ENCODE results near the gene CRB1. TPM values are rescaled to one million over a fixed set of nuclear protein-coding genes. Genes with fewer than 3 reads are reported as not detected.

Gene CRB1
- total RNA-seq = 0.51 to 0.90 TPM (median 0.82 TPM) in 3 replicates

DNA sequence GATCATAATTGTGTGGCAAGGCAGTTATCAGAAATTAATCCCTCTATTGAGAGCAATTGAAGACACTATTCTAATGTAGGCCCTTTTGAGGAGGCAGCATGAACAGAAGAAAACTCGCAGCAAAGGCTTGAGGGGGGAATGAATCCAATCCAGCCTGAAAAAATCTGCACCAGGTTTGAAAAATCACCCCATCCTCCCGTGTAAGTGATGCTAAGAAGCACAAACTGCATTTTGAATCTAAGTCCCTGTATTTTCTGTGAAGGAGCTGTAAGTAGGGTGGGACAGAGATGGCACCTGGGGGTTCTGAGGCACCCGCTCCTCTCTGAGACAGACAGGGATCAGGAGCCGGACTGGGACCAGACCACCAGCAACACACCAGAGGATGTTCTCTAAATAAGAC, at the start of gene CRB1:
Gene CRB1, plus strand, starts transcription at position 241 of the 400 bp plus-strand sequence. CDS start 161 bp downstream, outside the sequence.
- Mint-ChIP-seq H3K27me3 (ENCODE audit: low read depth) (peaks cover 12% of the 10 kb centered on the region), H3K36me3 (no peaks in the 10 kb centered on the region), H3K9me3 (peaks cover 9% of the 10 kb centered on the region), H3K4me3 (no peak within 1 kb of the TSS), H3K4me1 (no peaks in the 10 kb centered on the region), H3K27ac (no peak within 1 kb of the TSS)
- no peak for DNase-seq (ENCODE audit: low spot score in 2 of 2, unreplicated experiment in 2 of 2)
- TF ChIP-seq, protein P1, sequence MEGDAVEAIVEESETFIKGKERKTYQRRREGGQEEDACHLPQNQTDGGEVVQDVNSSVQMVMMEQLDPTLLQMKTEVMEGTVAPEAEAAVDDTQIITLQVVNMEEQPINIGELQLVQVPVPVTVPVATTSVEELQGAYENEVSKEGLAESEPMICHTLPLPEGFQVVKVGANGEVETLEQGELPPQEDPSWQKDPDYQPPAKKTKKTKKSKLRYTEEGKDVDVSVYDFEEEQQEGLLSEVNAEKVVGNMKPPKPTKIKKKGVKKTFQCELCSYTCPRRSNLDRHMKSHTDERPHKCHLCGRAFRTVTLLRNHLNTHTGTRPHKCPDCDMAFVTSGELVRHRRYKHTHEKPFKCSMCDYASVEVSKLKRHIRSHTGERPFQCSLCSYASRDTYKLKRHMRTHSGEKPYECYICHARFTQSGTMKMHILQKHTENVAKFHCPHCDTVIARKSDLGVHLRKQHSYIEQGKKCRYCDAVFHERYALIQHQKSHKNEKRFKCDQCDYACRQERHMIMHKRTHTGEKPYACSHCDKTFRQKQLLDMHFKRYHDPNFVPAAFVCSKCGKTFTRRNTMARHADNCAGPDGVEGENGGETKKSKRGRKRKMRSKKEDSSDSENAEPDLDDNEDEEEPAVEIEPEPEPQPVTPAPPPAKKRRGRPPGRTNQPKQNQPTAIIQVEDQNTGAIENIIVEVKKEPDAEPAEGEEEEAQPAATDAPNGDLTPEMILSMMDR (IDR thresholded peaks at IDR 0.05; ENCODE audit: unreplicated experiment) = no peak

DNA sequence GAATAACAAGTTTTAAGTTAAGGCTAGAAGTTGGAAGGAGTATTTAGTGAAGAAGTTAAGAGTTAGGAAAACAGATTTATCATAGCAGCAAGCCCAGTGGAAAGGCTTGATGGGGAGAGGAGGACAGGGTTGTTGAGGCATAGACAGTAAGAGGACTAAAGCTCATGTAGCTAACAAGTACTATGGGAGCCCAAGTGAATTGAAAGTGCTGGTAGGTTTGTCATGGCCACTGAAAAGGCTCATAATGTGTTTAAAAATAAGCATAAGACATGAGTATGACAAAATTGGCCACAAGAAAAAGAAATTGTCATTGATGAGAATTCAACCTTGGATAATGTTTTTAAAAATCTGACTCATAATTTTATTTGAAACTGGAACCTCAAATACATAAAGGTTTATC, 49.2 kb upstream of the CRB1 start:
- no peak overlapping the region for H3K27ac Mint-ChIP-seq
- no peaks in the 10 kb centered on the region for H3K27me3 Mint-ChIP-seq (ENCODE audit: low read depth)
- peaks cover 5% of the 10 kb centered on the region for H3K4me1 Mint-ChIP-seq
- H3K36me3 Mint-ChIP-seq = peaks cover 3% of the 10 kb centered on the region
- H3K9me3 Mint-ChIP-seq = peaks cover 14% of the 10 kb centered on the region
- no peak overlapping the region for H3K4me3 Mint-ChIP-seq
- no peak for DNase-seq (ENCODE audit: low spot score in 2 of 2, unreplicated experiment in 2 of 2)
- TF ChIP-seq, protein P1 (IDR thresholded peaks at IDR 0.05; ENCODE audit: unreplicated experiment) = no peak

DNA sequence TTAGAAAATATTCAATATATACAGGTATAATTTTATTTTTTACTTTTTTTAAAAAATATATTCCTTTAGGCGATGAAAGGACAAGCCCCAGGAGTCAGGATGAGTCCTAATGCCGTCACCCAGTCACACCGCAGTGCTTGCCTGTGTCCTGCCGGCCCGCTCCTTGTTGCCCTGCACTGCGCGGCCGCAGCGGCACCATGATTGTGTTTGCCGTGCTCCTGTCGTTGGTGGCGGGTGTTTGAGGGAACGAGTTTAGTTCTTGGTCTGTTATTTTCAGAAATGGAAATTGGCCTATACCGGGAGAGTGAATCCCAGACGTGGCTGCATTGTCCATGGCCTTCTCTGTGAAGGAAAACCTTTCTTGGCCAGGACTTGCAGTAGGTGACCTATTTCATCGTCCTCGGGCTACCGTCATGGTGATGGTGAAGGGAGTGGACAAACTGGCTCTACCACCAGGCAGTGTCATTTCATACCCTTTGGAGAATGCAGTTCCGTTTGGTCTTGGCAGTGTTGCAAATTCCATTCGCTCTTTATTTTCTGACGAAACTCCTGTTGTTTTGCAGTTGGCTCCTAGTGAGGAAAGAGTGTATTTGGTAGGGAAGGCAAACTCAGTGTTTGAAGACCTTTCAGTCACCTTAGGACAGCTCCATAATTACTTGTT, 45.9 kb upstream of the CRB1 start:
- H3K27ac Mint-ChIP-seq = no peak overlapping the region
- no peak overlapping the region for H3K4me3 Mint-ChIP-seq
- no peaks in the 10 kb centered on the region for H3K36me3 Mint-ChIP-seq
- H3K9me3 Mint-ChIP-seq = peaks cover 5% of the 10 kb centered on the region
- peaks cover 5% of the 10 kb centered on the region for H3K4me1 Mint-ChIP-seq
- no peak for DNase-seq (ENCODE audit: low spot score in 2 of 2, unreplicated experiment in 2 of 2)
- H3K27me3 Mint-ChIP-seq (ENCODE audit: low read depth) = no peaks in the 10 kb centered on the region
- TF ChIP-seq, protein P1 (IDR thresholded peaks at IDR 0.05; ENCODE audit: unreplicated experiment) = no peak

DNA sequence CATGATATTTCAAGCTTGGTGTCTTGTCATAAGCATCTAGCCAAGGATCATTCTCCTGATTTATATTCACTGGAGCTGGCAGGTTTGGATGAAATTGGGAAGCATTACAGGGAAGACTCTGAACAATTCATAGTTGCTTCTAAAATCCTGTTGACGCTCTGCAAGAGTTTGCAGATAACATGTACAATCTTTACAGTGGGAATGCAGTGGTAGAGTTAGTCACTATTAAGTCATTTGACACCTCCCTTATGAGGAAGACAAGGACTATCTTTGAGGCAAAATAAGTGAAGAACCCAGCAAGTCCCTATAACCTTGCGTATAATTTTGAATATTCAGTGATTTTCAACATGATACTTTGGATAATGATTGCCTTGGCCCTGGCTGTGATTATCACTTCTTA, 45.3 kb upstream of the CRB1 start:
- Mint-ChIP-seq H3K27me3 (ENCODE audit: low read depth) (no peaks in the 10 kb centered on the region), H3K4me1 (peaks cover 5% of the 10 kb centered on the region), H3K27ac (no peak overlapping the region), H3K36me3 (no peaks in the 10 kb centered on the region), H3K9me3 (no peaks in the 10 kb centered on the region), H3K4me3 (no peak overlapping the region)
- no peak for DNase-seq (ENCODE audit: low spot score in 2 of 2, unreplicated experiment in 2 of 2)
- TF ChIP-seq, protein P1 (IDR thresholded peaks at IDR 0.05; ENCODE audit: unreplicated experiment) = no peak

DNA sequence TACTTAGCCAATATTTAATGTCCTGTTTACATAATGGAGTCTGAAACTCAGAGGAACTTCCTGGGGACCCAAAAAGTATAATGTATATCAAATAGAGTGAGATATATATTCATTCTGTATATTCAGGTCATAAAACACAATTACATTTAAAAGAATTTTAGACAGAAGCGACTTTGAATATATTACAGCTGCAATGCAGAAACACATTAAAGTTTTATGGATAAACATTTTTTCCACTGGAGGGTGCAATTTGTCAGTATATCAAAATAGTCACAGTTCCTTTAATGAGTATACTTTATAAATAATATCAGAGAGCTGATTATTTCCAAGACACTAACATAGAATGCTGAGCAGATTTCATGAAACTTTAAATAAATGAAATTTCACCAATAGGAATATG, 43.9 kb upstream of the CRB1 start:
- TF ChIP-seq, protein P1 (IDR thresholded peaks at IDR 0.05; ENCODE audit: unreplicated experiment) = peak; percentile 15
- peaks cover 5% of the 10 kb centered on the region for H3K4me1 Mint-ChIP-seq
- no peak overlapping the region for H3K4me3 Mint-ChIP-seq
- no peaks in the 10 kb centered on the region for H3K27me3 Mint-ChIP-seq (ENCODE audit: low read depth)
- no peak for DNase-seq (ENCODE audit: low spot score in 2 of 2, unreplicated experiment in 2 of 2)
- H3K27ac Mint-ChIP-seq = no peak overlapping the region
- no peaks in the 10 kb centered on the region for H3K9me3 Mint-ChIP-seq
- no peaks in the 10 kb centered on the region for H3K36me3 Mint-ChIP-seq
